IPS-15b (cell line): Measurements from ENCODE around the gene ALG2.
"Not testable (repeated sequence)": the region's sequence is repeated elsewhere in the genome, so short reads cannot be mapped to it uniquely, and the experiment has no call there.

ENCODE experiments used
- H3K27me3 ChIP-seq: one replicate; pipeline ENCODE4 v1.6.1; 2013; ENCODE audit warnings: low read length; ENCODE audit not compliant: control insufficient read depth, insufficient read depth
- H3K36me3 ChIP-seq: one replicate; pipeline ENCODE4 v1.6.1; 2013; ENCODE audit warnings: low read length; ENCODE audit not compliant: control insufficient read depth, insufficient read depth
- H3K4me1 ChIP-seq: one replicate; pipeline ENCODE4 v1.6.1; 2013; ENCODE audit warnings: mild to moderate bottlenecking, low read length; ENCODE audit not compliant: control insufficient read depth, insufficient read depth
- H3K4me3 ChIP-seq: one replicate; pipeline ENCODE4 v1.5.1; 2013; ENCODE audit warnings: low read depth, low read length
- H3K9ac ChIP-seq: one replicate; pipeline ENCODE4 v1.6.1; 2013; ENCODE audit warnings: low read depth, mild to moderate bottlenecking, low read length
- H3K9me3 ChIP-seq: one replicate; pipeline ENCODE4 v1.6.1; 2013; ENCODE audit warnings: mild to moderate bottlenecking, low read length; ENCODE audit not compliant: control insufficient read depth, insufficient read depth

ALG2 gene

GRCh38 chr9:99210572-99210971 is 11.2 kb downstream of the ALG2 start:
- H3K36me3 ChIP-seq: no peaks in the 10 kb centered on the region
- H3K27me3 ChIP-seq: no peaks in the 10 kb centered on the region
- H3K9me3 ChIP-seq: no peaks in the 10 kb centered on the region
- H3K9ac ChIP-seq: no peak overlapping the region
- H3K4me1 ChIP-seq: no peaks in the 10 kb centered on the region
- no peak overlapping the region for H3K4me3 ChIP-seq

DNA sequence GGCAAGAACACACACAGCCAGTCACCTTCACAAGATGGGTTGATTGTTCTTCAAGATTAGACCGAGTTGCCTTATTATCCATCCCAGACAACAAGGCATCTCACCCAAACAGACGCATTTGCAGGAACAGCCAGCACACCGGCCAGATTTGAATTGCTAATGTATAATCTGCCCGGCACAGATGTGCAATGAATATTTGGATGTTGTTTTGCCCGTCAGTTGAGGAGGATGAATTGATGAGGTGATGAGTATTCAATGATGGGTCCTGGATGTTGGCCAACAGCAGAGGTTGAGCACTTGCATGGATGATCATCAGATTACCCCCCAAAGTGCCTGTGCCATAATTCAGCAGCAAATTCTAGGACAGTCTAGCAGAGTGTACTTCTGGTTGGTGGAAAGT is 20.1 kb downstream of the ALG2 start:
- no peaks in the 10 kb centered on the region for H3K27me3 ChIP-seq
- H3K36me3 ChIP-seq: no peaks in the 10 kb centered on the region
- H3K4me3 ChIP-seq: no peak overlapping the region
- no peaks in the 10 kb centered on the region for H3K9me3 ChIP-seq
- no peak overlapping the region for H3K9ac ChIP-seq
- H3K4me1 ChIP-seq: no peaks in the 10 kb centered on the region

GRCh38 chr9:99199938-99200539 is 21.7 kb downstream of the ALG2 start:
- Histone ChIP-seq H3K9ac (no peak overlapping the region), H3K36me3 (no peaks in the 10 kb centered on the region), H3K27me3 (no peaks in the 10 kb centered on the region), H3K4me3 (no peak overlapping the region), H3K9me3 (no peaks in the 10 kb centered on the region), H3K4me1 (no peaks in the 10 kb centered on the region)

DNA sequence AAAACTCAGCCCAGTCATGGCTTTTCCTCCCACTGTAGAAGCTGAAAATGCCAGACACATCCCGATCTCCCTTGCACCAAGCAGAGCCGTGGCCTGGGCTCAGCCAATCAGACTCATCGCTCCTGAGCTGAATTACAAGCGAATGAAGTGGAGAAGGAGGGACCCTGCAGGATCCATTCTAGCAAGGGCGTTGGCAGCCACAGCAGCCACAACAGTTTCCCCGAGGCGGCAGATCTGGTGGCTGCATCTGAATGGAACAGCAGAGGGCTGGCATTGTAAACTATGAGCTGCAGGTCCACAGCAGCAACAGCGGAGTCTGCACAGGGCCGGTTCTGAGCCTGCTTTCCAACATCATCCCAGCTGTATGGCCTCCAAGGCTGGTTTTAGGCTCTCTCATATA is 23.8 kb downstream of the ALG2 start:
- Histone ChIP-seq H3K4me3 (no peak overlapping the region), H3K9ac (no peak overlapping the region), H3K9me3 (no peaks in the 10 kb centered on the region)

GRCh38 chr9:99197124-99197630 is 24.6 kb downstream of the ALG2 start:
- Histone ChIP-seq H3K9me3 (no peaks in the 10 kb centered on the region), H3K36me3 (no peaks in the 10 kb centered on the region), H3K27me3 (no peaks in the 10 kb centered on the region), H3K9ac (no peak overlapping the region), H3K4me1 (no peaks in the 10 kb centered on the region), H3K4me3 (no peak overlapping the region)

More for the DNA sequence above, 23.8 kb downstream of the ALG2 start:
- H3K27me3 ChIP-seq: no peaks in the 10 kb centered on the region
- no peaks in the 10 kb centered on the region for H3K4me1 ChIP-seq
- H3K36me3 ChIP-seq: no peaks in the 10 kb centered on the region

DNA sequence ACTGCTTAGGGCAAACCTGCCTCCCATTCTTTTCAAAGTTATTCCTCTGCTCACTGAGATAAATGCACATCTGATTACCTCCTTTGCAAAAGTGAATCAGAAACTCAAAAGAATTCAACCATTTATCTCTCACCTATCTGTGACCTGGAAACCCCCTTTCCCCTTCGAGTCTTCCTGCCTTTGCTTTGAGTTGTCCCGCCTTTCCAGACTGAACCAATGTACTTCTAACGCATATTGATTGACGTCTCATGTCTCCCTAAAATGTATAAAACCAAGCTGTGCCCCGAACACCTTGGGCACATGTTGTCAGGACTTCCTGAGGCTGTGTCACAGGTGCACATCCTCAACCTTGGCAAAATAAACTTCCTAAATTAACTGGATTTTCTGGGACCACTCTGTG is 25.3 kb downstream of the ALG2 start:
- H3K9ac ChIP-seq, H3K4me1 ChIP-seq, H3K9me3 ChIP-seq, H3K4me3 ChIP-seq, H3K36me3 ChIP-seq, H3K27me3 ChIP-seq: not testable (repeated sequence)

GRCh38 chr9:99193466-99193821 is 28.3 kb downstream of the ALG2 start:
- Histone ChIP-seq H3K9ac (no peak overlapping the region), H3K27me3 (no peaks in the 10 kb centered on the region), H3K9me3 (no peaks in the 10 kb centered on the region)

GRCh38 chr9:99192786-99193465 is 28.8 kb downstream of the ALG2 start:
- H3K9ac ChIP-seq: no peak overlapping the region
- H3K4me3 ChIP-seq: no peak overlapping the region
- H3K4me1 ChIP-seq: no peaks in the 10 kb centered on the region
- H3K27me3 ChIP-seq: no peaks in the 10 kb centered on the region
- H3K36me3 ChIP-seq: no peaks in the 10 kb centered on the region
- no peaks in the 10 kb centered on the region for H3K9me3 ChIP-seq

More at GRCh38 chr9:99193466-99193821, 28.3 kb downstream of the ALG2 start:
- Histone ChIP-seq H3K4me3 (no peak overlapping the region), H3K4me1 (no peaks in the 10 kb centered on the region), H3K36me3 (no peaks in the 10 kb centered on the region)

- Histone ChIP-seq H3K27me3 (no peaks in the 10 kb centered on the region), H3K36me3 (no peaks in the 10 kb centered on the region), H3K9ac (no peak overlapping the region), H3K9me3 (no peaks in the 10 kb centered on the region), H3K4me3 (no peak overlapping the region), H3K4me1 (no peaks in the 10 kb centered on the region)
Measured at GRCh38 chr9:99190597-99191283, 31.0 kb downstream of the ALG2 start.

- H3K27me3 ChIP-seq: no peaks in the 10 kb centered on the region
- H3K9me3 ChIP-seq: no peaks in the 10 kb centered on the region
- H3K4me3 ChIP-seq: no peak overlapping the region
- H3K9ac ChIP-seq: no peak overlapping the region
- H3K36me3 ChIP-seq: no peaks in the 10 kb centered on the region
- H3K4me1 ChIP-seq: no peaks in the 10 kb centered on the region
Measured at GRCh38 chr9:99189887-99190596, 31.7 kb downstream of the ALG2 start.

GRCh38 chr9:99189186-99189585 is 32.6 kb downstream of the ALG2 start:
- no peak overlapping the region for H3K9ac ChIP-seq
- H3K4me1 ChIP-seq: no peaks in the 10 kb centered on the region
- no peaks in the 10 kb centered on the region for H3K9me3 ChIP-seq
- H3K27me3 ChIP-seq: no peaks in the 10 kb centered on the region
- no peaks in the 10 kb centered on the region for H3K36me3 ChIP-seq
- no peak overlapping the region for H3K4me3 ChIP-seq
